ENCODE measurements around the gene HBB.

DNA sequence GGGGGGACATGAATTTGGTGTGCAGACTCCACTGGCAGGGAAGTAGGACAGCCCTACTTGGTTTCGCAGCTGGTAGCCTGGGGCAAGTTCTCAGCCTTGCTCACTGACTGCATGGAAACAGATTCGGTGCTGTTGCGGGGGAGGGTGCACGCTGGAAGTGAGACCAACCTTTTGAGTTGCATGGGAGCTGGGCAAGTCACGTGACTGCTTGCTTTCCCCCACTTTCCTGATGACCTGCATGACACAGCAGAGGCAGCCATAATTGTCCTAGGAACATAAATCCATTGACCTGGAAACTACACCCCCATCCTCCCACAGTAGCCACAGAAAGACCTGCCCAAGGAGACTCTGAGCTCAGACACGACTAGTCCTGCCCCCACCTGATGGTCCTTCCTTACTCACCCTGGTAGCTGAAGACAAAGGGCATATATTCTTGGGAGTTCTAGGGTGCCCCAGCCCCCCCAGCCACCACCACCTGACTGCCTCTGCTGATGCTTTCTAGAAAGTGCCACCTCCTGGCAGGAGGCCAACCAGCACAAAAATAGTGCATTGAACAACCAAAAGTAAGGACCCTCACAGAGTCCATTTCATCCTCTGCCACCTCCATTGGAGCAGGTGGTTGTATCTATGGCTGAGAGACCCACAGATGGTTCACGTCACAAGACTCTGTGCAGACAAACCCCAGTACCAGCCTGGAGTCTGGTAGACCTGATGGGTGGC is 31.8 kb upstream of the HBB start:
- TF ChIP-seq, protein P1, sequence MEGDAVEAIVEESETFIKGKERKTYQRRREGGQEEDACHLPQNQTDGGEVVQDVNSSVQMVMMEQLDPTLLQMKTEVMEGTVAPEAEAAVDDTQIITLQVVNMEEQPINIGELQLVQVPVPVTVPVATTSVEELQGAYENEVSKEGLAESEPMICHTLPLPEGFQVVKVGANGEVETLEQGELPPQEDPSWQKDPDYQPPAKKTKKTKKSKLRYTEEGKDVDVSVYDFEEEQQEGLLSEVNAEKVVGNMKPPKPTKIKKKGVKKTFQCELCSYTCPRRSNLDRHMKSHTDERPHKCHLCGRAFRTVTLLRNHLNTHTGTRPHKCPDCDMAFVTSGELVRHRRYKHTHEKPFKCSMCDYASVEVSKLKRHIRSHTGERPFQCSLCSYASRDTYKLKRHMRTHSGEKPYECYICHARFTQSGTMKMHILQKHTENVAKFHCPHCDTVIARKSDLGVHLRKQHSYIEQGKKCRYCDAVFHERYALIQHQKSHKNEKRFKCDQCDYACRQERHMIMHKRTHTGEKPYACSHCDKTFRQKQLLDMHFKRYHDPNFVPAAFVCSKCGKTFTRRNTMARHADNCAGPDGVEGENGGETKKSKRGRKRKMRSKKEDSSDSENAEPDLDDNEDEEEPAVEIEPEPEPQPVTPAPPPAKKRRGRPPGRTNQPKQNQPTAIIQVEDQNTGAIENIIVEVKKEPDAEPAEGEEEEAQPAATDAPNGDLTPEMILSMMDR (IDR thresholded peaks at IDR 0.05), result no peak
- TF ChIP-seq EZH2 (IDR thresholded peaks at IDR 0.05), result no peak

Measured in neural progenitor cell (in vitro differentiated cells).